Activated CD4-positive, alpha-beta T cell treated with anti-CD3 and anti-CD28 coated beads for 36 hours (primary cell): ENCODE data around the gene EPOP. TPM values are rescaled to one million over a fixed set of nuclear protein-coding genes. Genes with fewer than 3 reads are reported as not detected.
A peak's percentile ranks its signal among the peaks of the same experiment; 100 is the strongest.
"Not testable (repeated sequence)": the region's sequence is repeated elsewhere in the genome, so short reads cannot be mapped to it uniquely, and the experiment has no call there.

Source experiments
- ATAC-seq: fragments of 200-7000 bp; cut with Tn5 transposase; one replicate; pipeline ENCODE4 v1.10.0; 2021; ENCODE audit warnings: mild to moderate bottlenecking, moderate library complexity
- CTCF ChIA-PET: fragments of 350-600 bp; sonication (Branson Sonifier 250); formaldehyde crosslinking; loops from one replicate; lab custom pipeline; 2021; ENCODE audit warnings: antibody characterized with exemption; lab: Charles Lee
- POLR2A ChIA-PET: fragments of 350-600 bp; sonication (Branson Sonifier 250); formaldehyde crosslinking; loops from one replicate; lab custom pipeline; 2021; ENCODE audit warnings: antibody characterized with exemption, inconsistent platforms; lab: Charles Lee
- DNase-seq: peaks from one replicate; pipeline ENCODE4 v3.0.0-alpha.2; 2020
- H3K27ac Mint-ChIP-seq: one replicate; pipeline ENCODE4 v1.8.0; 2021; ENCODE audit warnings: mixed read lengths
- H3K27me3 Mint-ChIP-seq: one replicate; pipeline ENCODE4 v1.8.0; 2021; ENCODE audit warnings: mixed read lengths
- H3K36me3 Mint-ChIP-seq: one replicate; pipeline ENCODE4 v1.8.0; 2021; ENCODE audit warnings: low read depth, mixed read lengths
- H3K4me1 Mint-ChIP-seq: one replicate; pipeline ENCODE4 v1.8.0; 2021; ENCODE audit warnings: mixed read lengths
- H3K4me3 Mint-ChIP-seq: one replicate; pipeline ENCODE4 v1.8.0; 2021; ENCODE audit warnings: mild to moderate bottlenecking, moderate library complexity, mixed read lengths
- H3K9me3 Mint-ChIP-seq: one replicate; pipeline ENCODE4 v1.8.0; 2021; ENCODE audit warnings: low read depth, mixed read lengths
- intact Hi-C, 2 experiments: fragments of 100-400 bp; cut with DNase I in 1 of 2; cut with micrococcal nuclease in 1 of 2; formaldehyde crosslinking; loops; one replicate each; pipeline versions ENCODE4 v1.14.2 to v1.15.1; 2022 to 2024; cut with DNase I, micrococcal nuclease
- microRNA-seq: library from miRNA; unstranded; fragments of <30 nt; microRNA quantifications from one replicate; pipeline ENCODE4 v1.2.0, GENCODE V29; 2021; ENCODE audit warnings: borderline replicate concordance
- total RNA-seq, 2 experiments: library from RNA; stranded (reverse); gene quantifications; one replicate each; pipeline ENCODE4 v1.2.3, GENCODE V29; 2021

EPOP gene
- total RNA-seq, 2 experiments from 2014 or later = 31.8 to 37.3 TPM

DNA sequence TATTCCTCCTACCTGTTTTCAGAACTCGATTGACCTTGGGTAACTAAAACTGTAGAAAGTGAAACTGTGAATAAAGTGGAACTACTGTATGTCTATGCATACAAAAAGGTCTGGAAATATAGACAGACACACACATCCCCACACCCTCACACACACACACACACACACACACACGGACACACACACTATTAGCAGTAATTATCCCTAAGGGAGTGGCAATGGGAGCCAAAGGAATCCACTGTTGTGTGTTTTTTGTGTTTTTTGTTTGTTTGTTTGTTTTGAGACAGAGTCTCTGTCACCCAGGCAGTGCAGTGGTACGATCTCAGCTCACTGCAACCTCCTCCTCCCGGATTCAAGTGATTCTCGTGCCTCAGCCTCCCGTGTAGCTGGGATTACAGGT, 42.4 kb downstream of the EPOP start:
- ChIA-PET POLR2A (no interaction called here), CTCF (no interaction called here)
- H3K27me3 Mint-ChIP-seq = peaks cover 13% of the 10 kb centered on the region
- H3K27ac Mint-ChIP-seq = no peak overlapping the region
- no peaks in the 10 kb centered on the region for H3K9me3 Mint-ChIP-seq
- DNase-seq (no peak), ATAC-seq (no peak)
- no peaks in the 10 kb centered on the region for H3K36me3 Mint-ChIP-seq
- H3K4me1 Mint-ChIP-seq = no peaks in the 10 kb centered on the region
- intact Hi-C loops = no loop called here
- H3K4me3 Mint-ChIP-seq = no peak overlapping the region

DNA sequence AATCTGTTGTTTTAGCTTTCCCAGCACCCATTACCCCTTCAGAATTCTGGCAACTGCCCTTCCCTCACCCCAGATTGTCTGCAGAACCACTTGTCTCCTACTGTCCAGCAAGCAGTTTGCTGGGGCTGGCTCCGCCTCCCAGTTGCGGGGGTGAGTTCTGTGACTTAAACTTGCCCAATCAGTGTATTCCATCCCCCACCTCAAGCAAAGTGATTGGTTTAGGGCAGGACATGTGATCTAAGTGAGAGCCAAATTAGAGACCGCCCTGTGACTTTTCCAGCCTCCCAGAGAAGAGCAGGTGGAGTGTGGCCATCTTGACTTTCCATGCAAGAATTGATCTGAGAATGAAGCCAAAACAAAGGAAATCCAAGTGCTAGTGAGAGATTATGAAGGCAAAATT, 46.3 kb downstream of the EPOP start:
- intact Hi-C loops = no loop called here
- H3K27ac Mint-ChIP-seq = no peak overlapping the region
- no peak overlapping the region for H3K4me3 Mint-ChIP-seq
- no peaks in the 10 kb centered on the region for H3K36me3 Mint-ChIP-seq
- H3K4me1 Mint-ChIP-seq = peaks cover 6% of the 10 kb centered on the region
- H3K27me3 Mint-ChIP-seq = peaks cover 15% of the 10 kb centered on the region
- ATAC-seq = no peak
- no peaks in the 10 kb centered on the region for H3K9me3 Mint-ChIP-seq
- DNase-seq = peak; percentile 8
- CTCF ChIA-PET = interaction anchor here (2.7 kb wide), 1 partner anchor 39 kb away, joined by 6 read pairs; no protein-coding TSS in a partner anchor
- POLR2A ChIA-PET = no interaction called here

DNA sequence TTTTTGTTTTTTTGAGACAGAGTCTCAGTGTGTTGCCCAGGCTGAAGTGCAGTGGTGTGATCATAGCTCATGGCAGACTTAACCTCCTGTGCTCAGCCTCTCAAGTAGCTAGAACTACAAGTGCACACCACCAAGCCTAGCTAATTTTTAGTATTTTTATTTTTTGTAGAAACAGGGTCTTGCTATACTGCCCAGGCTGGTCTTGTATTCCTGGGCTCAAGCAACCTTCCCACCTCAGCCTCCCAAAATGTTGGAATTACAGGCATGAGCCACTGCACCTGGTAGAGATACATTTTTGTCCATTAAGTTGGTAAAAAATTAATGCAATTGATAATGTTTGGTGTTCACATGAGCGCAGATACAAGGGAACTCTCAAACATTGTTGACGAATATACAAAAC, 46.8 kb downstream of the EPOP start:
- DNase-seq = no peak
- Mint-ChIP-seq H3K4me1 (peaks cover 6% of the 10 kb centered on the region), H3K27me3 (peaks cover 15% of the 10 kb centered on the region), H3K9me3 (no peaks in the 10 kb centered on the region), H3K27ac (no peak overlapping the region), H3K36me3 (no peaks in the 10 kb centered on the region), H3K4me3 (no peak overlapping the region)
- no peak for ATAC-seq
- intact Hi-C loops = no loop called here
- POLR2A ChIA-PET = no interaction called here
- CTCF ChIA-PET = interaction anchor here (2.7 kb wide), 1 partner anchor 40 kb away, joined by 6 read pairs; no protein-coding TSS in a partner anchor

DNA sequence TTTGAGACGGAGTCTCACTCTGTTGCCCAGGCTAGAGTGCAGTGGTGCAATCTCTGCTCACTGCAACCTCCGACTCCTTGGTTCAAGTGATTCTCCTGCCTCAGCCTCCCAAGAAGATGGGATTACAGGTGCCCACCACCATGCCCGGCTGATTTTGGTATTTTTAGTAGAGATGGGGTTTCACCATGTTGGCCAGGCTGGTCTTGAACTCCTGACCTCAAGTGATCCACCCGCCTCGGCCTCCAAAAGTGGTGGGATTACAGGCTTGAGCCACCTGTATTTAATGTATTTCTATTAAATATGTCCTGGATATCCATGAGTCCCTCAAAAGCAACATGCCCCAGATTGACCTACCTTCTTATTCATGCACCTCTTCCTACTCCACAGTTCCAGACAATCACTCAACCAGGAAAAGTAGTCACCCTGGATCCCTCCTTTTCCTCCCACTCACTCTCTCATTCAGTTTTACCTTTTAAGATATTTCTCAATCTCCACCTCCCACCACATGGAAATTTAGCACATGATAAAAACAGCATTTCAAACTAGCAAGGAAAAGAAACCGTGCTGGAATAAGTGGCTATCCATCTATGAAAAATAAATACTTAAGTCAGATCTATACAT, 48.0 kb downstream of the EPOP start:
- peaks cover 20% of the 10 kb centered on the region for H3K27me3 Mint-ChIP-seq
- H3K4me1 Mint-ChIP-seq, H3K36me3 Mint-ChIP-seq, H3K27ac Mint-ChIP-seq, intact Hi-C loops, ATAC-seq, H3K4me3 Mint-ChIP-seq, H3K9me3 Mint-ChIP-seq, DNase-seq, POLR2A ChIA-PET, CTCF ChIA-PET: not testable (repeated sequence)

DNA sequence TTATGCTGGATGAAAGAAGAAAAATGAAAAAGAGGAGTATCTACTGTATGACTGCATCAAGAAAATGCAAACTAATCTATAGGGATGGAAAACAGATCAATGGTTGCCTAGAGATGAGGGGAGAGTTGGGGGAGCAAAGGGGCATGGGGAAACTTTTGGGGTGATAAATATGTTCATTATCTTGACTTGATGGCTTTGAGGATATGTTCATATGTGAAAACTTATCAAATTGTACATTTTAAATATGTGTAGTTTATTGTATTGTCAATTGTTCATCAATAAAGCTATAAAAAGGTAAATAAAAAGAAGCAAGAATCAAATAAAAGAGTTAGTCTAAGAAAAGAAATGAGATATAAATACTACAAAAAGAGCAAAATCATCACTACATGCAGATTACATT, 49.3 kb downstream of the EPOP start:
- Mint-ChIP-seq H3K4me1 (peaks cover 6% of the 10 kb centered on the region), H3K27me3 (peaks cover 27% of the 10 kb centered on the region), H3K36me3 (no peaks in the 10 kb centered on the region), H3K9me3 (no peaks in the 10 kb centered on the region), H3K4me3 (no peak overlapping the region), H3K27ac (no peak overlapping the region)
- ATAC-seq = no peak
- ChIA-PET CTCF (interaction anchor here (1.1 kb wide), 1 partner anchor 29 kb away, joined by 3 read pairs; no protein-coding TSS in a partner anchor), POLR2A (no interaction called here)
- intact Hi-C loops = no loop called here
- DNase-seq = no peak

DNA sequence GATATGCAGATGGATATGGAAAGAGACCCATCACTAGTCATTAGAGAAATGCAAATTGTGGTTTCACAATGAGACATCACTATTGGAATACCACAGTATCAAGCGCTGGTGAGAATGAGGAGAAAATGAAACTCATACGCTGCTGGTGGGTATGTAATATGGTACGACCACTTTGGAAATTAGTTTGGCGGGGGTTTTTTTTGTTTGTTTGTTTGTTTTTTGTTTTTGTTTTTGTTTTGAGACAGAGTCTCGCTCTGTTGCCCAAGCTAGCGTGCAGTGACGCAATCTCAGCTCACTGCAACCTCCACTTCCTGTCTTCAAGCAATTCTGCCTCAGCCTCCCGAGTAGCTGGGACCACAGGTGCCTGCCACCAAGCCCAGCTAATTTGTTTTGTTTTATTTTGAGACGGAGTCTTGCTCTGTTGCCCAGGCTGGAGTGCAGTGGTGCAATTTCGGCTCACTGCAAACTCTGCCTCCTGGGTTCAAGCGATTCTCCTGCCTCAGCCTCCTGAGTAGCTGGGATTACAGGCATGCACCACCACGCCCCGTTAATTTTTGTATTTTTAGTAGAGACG, 49.9 kb downstream of the EPOP start:
- ATAC-seq = peak; percentile 71
- H3K4me1 Mint-ChIP-seq, H3K27ac Mint-ChIP-seq, POLR2A ChIA-PET, intact Hi-C loops, H3K9me3 Mint-ChIP-seq, H3K36me3 Mint-ChIP-seq: not testable (repeated sequence)
- DNase-seq = peak; percentile 41
- CTCF ChIA-PET = interaction anchor here (1.1 kb wide), 1 partner anchor 30 kb away, joined by 3 read pairs; no protein-coding TSS in a partner anchor
- Mint-ChIP-seq H3K27me3 (peaks cover 27% of the 10 kb centered on the region), H3K4me3 (peak overlapping the region; percentile 27)

Small RNAs within 50 kb of the gene (microRNA-seq; reads per million reads assigned to microRNA genes)
- gene MIR4726 = 3.5 reads per million, percentile 3 among the genes with 10 or more reads in this experiment
- not detected for gene MIR4734

Other genes starting within 250 kb of the EPOP start
- gene ARHGAP23, start 246.5 kb downstream of the EPOP start, total RNA-seq = under 1 TPM; 0.55 to 0.86 TPM
- under 1 TPM; 0.72 to 0.73 TPM for gene SRCIN1, start 69.0 kb downstream of the EPOP start, total RNA-seq
- 100 to 1,000 TPM; 168 to 174 TPM for gene MLLT6, start 30.3 kb upstream of the EPOP start, total RNA-seq
- 10 to 100 TPM; 49.4 to 58.6 TPM for gene CISD3, start 55.4 kb upstream of the EPOP start, total RNA-seq
- 1 to 10 TPM; 1.6 to 1.7 TPM for gene PCGF2, start 73.4 kb upstream of the EPOP start, total RNA-seq
- 100 to 1,000 TPM; 337 to 396 TPM for gene PSMB3, start 77.8 kb upstream of the EPOP start, total RNA-seq
- gene PIP4K2B, start 124.6 kb upstream of the EPOP start, total RNA-seq = 10 to 100 TPM; 36.3 to 41.6 TPM
- 10 to 100 TPM; 23.3 to 24.0 TPM for gene CWC25, start 150.4 kb upstream of the EPOP start, total RNA-seq
- 1,000 to 10,000 TPM; 1,886 to 1,896 TPM for gene RPL23, start 178.8 kb upstream of the EPOP start, total RNA-seq
- gene LASP1, start 195.1 kb upstream of the EPOP start, total RNA-seq = 100 to 1,000 TPM; 119 to 144 TPM